ENCODE results near the gene IQGAP2. TPM values are rescaled to one million over a fixed set of nuclear protein-coding genes. Genes with fewer than 3 reads are reported as not detected.

The IQGAP2 gene
- polyA plus RNA-seq, 1 donor = 29.2 TPM

- H3K36me3 ChIP-seq (ENCODE audit: control insufficient read depth, insufficient read depth, low read length) = no peaks in the 10 kb centered on the region
- DNase-seq = no peak
- H3K27me3 ChIP-seq (ENCODE audit: control insufficient read depth, insufficient read depth, low read length) = no peaks in the 10 kb centered on the region
- no peaks in the 10 kb centered on the region for H3K9me3 ChIP-seq (ENCODE audit: control insufficient read depth, low read depth, low read length)
- no peak overlapping the region for H3K4me3 ChIP-seq (ENCODE audit: low read length)
- 80% methylated on average over 2 of the region's 3 CpGs for WGBS (ENCODE audit: insufficient coverage, low lambda C conversion rate)
- H3K4me1 ChIP-seq (ENCODE audit: control insufficient read depth, insufficient read depth, low read length) = no peaks in the 10 kb centered on the region
- no peak overlapping the region for H3K27ac ChIP-seq (ENCODE audit: low read length)
These were observed 47.0 kb downstream of the IQGAP2 start for GRCh38 chr5:76450054-76450453.

- no peak for DNase-seq
- Histone ChIP-seq H3K4me3 (ENCODE audit: low read length) (no peak overlapping the region), H3K27ac (ENCODE audit: low read length) (no peak overlapping the region), H3K27me3 (ENCODE audit: control insufficient read depth, insufficient read depth, low read length) (no peaks in the 10 kb centered on the region), H3K4me1 (ENCODE audit: control insufficient read depth, insufficient read depth, low read length) (no peaks in the 10 kb centered on the region), H3K36me3 (ENCODE audit: control insufficient read depth, insufficient read depth, low read length) (no peaks in the 10 kb centered on the region), H3K9me3 (ENCODE audit: control insufficient read depth, low read depth, low read length) (no peaks in the 10 kb centered on the region)
- 85% methylated on average over 4 of the region's 6 CpGs for WGBS (ENCODE audit: insufficient coverage, low lambda C conversion rate)
These were observed 48.1 kb downstream of the IQGAP2 start for GRCh38 chr5:76451031-76451701.

- Histone ChIP-seq H3K4me3 (ENCODE audit: low read length) (no peak overlapping the region), H3K9me3 (ENCODE audit: control insufficient read depth, low read depth, low read length) (no peaks in the 10 kb centered on the region), H3K27me3 (ENCODE audit: control insufficient read depth, insufficient read depth, low read length) (no peaks in the 10 kb centered on the region), H3K4me1 (ENCODE audit: control insufficient read depth, insufficient read depth, low read length) (peaks cover 21% of the 10 kb centered on the region), H3K36me3 (ENCODE audit: control insufficient read depth, insufficient read depth, low read length) (no peaks in the 10 kb centered on the region), H3K27ac (ENCODE audit: low read length) (no peak overlapping the region)
- DNase-seq = no peak
- 90% methylated on average over 2 of the region's 4 CpGs for WGBS (ENCODE audit: insufficient coverage, low lambda C conversion rate)
These were observed 52.5 kb downstream of the IQGAP2 start for GRCh38 chr5:76455531-76456133.

- WGBS (ENCODE audit: insufficient coverage, low lambda C conversion rate) = 100% methylated on average over 1 of the region's 4 CpGs
- no peaks in the 10 kb centered on the region for H3K36me3 ChIP-seq (ENCODE audit: control insufficient read depth, insufficient read depth, low read length)
- H3K27me3 ChIP-seq (ENCODE audit: control insufficient read depth, insufficient read depth, low read length) = no peaks in the 10 kb centered on the region
- no peaks in the 10 kb centered on the region for H3K9me3 ChIP-seq (ENCODE audit: control insufficient read depth, low read depth, low read length)
- H3K27ac ChIP-seq (ENCODE audit: low read length) = no peak overlapping the region
- no peak overlapping the region for H3K4me3 ChIP-seq (ENCODE audit: low read length)
- H3K4me1 ChIP-seq (ENCODE audit: control insufficient read depth, insufficient read depth, low read length) = peaks cover 21% of the 10 kb centered on the region
- no peak for DNase-seq
These were observed 53.2 kb downstream of the IQGAP2 start for GRCh38 chr5:76456258-76456657.

- Histone ChIP-seq H3K9me3 (ENCODE audit: control insufficient read depth, low read depth, low read length) (no peaks in the 10 kb centered on the region), H3K4me1 (ENCODE audit: control insufficient read depth, insufficient read depth, low read length) (peaks cover 26% of the 10 kb centered on the region), H3K27ac (ENCODE audit: low read length) (no peak overlapping the region), H3K27me3 (ENCODE audit: control insufficient read depth, insufficient read depth, low read length) (no peaks in the 10 kb centered on the region), H3K4me3 (ENCODE audit: low read length) (no peak overlapping the region), H3K36me3 (ENCODE audit: control insufficient read depth, insufficient read depth, low read length) (no peaks in the 10 kb centered on the region)
- no peak for DNase-seq
- 0% methylated on average over 1 of the region's 4 CpGs for WGBS (ENCODE audit: insufficient coverage, low lambda C conversion rate)
These were observed 54.8 kb downstream of the IQGAP2 start for GRCh38 chr5:76457674-76458485.

- Histone ChIP-seq H3K4me1 (ENCODE audit: control insufficient read depth, insufficient read depth, low read length) (peaks cover 28% of the 10 kb centered on the region), H3K27ac (ENCODE audit: low read length) (no peak overlapping the region), H3K27me3 (ENCODE audit: control insufficient read depth, insufficient read depth, low read length) (no peaks in the 10 kb centered on the region), H3K9me3 (ENCODE audit: control insufficient read depth, low read depth, low read length) (no peaks in the 10 kb centered on the region), H3K36me3 (ENCODE audit: control insufficient read depth, insufficient read depth, low read length) (no peaks in the 10 kb centered on the region), H3K4me3 (ENCODE audit: low read length) (no peak overlapping the region)
- WGBS (ENCODE audit: insufficient coverage, low lambda C conversion rate) = no CpG with 5 or more reads among the region's 1 CpG
- DNase-seq = peak in 1 of 2 donors; percentile 63
These were observed 55.4 kb downstream of the IQGAP2 start for GRCh38 chr5:76458486-76458830.

- DNase-seq = no peak
- WGBS (ENCODE audit: insufficient coverage, low lambda C conversion rate) = 100% methylated on average over 1 of the region's 3 CpGs
- Histone ChIP-seq H3K36me3 (ENCODE audit: control insufficient read depth, insufficient read depth, low read length) (no peaks in the 10 kb centered on the region), H3K27ac (ENCODE audit: low read length) (no peak overlapping the region), H3K9me3 (ENCODE audit: control insufficient read depth, low read depth, low read length) (no peaks in the 10 kb centered on the region), H3K4me1 (ENCODE audit: control insufficient read depth, insufficient read depth, low read length) (peaks cover 28% of the 10 kb centered on the region), H3K4me3 (ENCODE audit: low read length) (no peak overlapping the region), H3K27me3 (ENCODE audit: control insufficient read depth, insufficient read depth, low read length) (no peaks in the 10 kb centered on the region)
These were observed 57.0 kb downstream of the IQGAP2 start for GRCh38 chr5:76460104-76460503.

GRCh38 chr5:76462097-76462667 is 59.1 kb downstream of the IQGAP2 start:
- DNase-seq = peak in 1 of 2 donors; percentile 70
- H3K27ac ChIP-seq (ENCODE audit: low read length) = no peak overlapping the region
- no peak overlapping the region for H3K4me3 ChIP-seq (ENCODE audit: low read length)
- H3K36me3 ChIP-seq (ENCODE audit: control insufficient read depth, insufficient read depth, low read length) = no peaks in the 10 kb centered on the region
- H3K4me1 ChIP-seq (ENCODE audit: control insufficient read depth, insufficient read depth, low read length) = peaks cover 26% of the 10 kb centered on the region
- H3K27me3 ChIP-seq (ENCODE audit: control insufficient read depth, insufficient read depth, low read length) = no peaks in the 10 kb centered on the region
- WGBS (ENCODE audit: insufficient coverage, low lambda C conversion rate) = 24% methylated on average over 2 of the region's 7 CpGs
- H3K9me3 ChIP-seq (ENCODE audit: control insufficient read depth, low read depth, low read length) = no peaks in the 10 kb centered on the region

GRCh38 chr5:76467216-76467615 is 64.1 kb downstream of the IQGAP2 start:
- H3K27ac ChIP-seq (ENCODE audit: low read length) = no peak overlapping the region
- no peak for DNase-seq
- peaks cover 7% of the 10 kb centered on the region for H3K4me1 ChIP-seq (ENCODE audit: control insufficient read depth, insufficient read depth, low read length)
- WGBS (ENCODE audit: insufficient coverage, low lambda C conversion rate) = 100% methylated on average over 1 of the region's 1 CpG
- H3K4me3 ChIP-seq (ENCODE audit: low read length) = no peak overlapping the region
- H3K36me3 ChIP-seq (ENCODE audit: control insufficient read depth, insufficient read depth, low read length) = no peaks in the 10 kb centered on the region
- H3K27me3 ChIP-seq (ENCODE audit: control insufficient read depth, insufficient read depth, low read length) = no peaks in the 10 kb centered on the region
- no peaks in the 10 kb centered on the region for H3K9me3 ChIP-seq (ENCODE audit: control insufficient read depth, low read depth, low read length)

- no peaks in the 10 kb centered on the region for H3K27me3 ChIP-seq (ENCODE audit: control insufficient read depth, insufficient read depth, low read length)
- no peaks in the 10 kb centered on the region for H3K9me3 ChIP-seq (ENCODE audit: control insufficient read depth, low read depth, low read length)
- no peaks in the 10 kb centered on the region for H3K4me1 ChIP-seq (ENCODE audit: control insufficient read depth, insufficient read depth, low read length)
- H3K4me3 ChIP-seq (ENCODE audit: low read length) = no peak overlapping the region
- WGBS (ENCODE audit: insufficient coverage, low lambda C conversion rate) = 88% methylated on average over 4 of the region's 12 CpGs
- H3K36me3 ChIP-seq (ENCODE audit: control insufficient read depth, insufficient read depth, low read length) = no peaks in the 10 kb centered on the region
- no peak for DNase-seq
- no peak overlapping the region for H3K27ac ChIP-seq (ENCODE audit: low read length)
These were observed 65.7 kb downstream of the IQGAP2 start for GRCh38 chr5:76468635-76469425.

Measured in large intestine (tissue), 3 donors.